Putamen (tissue), 1 donor: ENCODE data around the gene ATP6V1G1.

Source experiments
- DNase-seq: peaks from one replicate; pipeline ENCODE4 v3.0.0-alpha.2; 2016; ENCODE audit warnings: low spot score

The ATP6V1G1 gene

GRCh38 chr9:114612272-114612923 lies 24.8 kb downstream of the ATP6V1G1 start:
- DNase-seq = no peak

- DNase-seq = no peak
Measured at GRCh38 chr9:114613087-114613486, 25.5 kb downstream of the ATP6V1G1 start.

GRCh38 chr9:114613919-114614318 lies 26.4 kb downstream of the ATP6V1G1 start:
- no peak for DNase-seq

GRCh38 chr9:114614373-114614772 lies 26.8 kb downstream of the ATP6V1G1 start:
- no peak for DNase-seq

- peak; percentile 24 for DNase-seq
Measured at GRCh38 chr9:114616684-114617520, 29.3 kb downstream of the ATP6V1G1 start.

GRCh38 chr9:114619191-114619761 lies 31.7 kb downstream of the ATP6V1G1 start:
- DNase-seq = no peak

- DNase-seq = no peak
Measured at GRCh38 chr9:114621561-114621960, 34.0 kb downstream of the ATP6V1G1 start.

- DNase-seq = no peak
Measured at GRCh38 chr9:114621975-114622609, 34.5 kb downstream of the ATP6V1G1 start.

GRCh38 chr9:114624677-114625076 lies 37.1 kb downstream of the ATP6V1G1 start:
- no peak for DNase-seq

- no peak for DNase-seq
Measured at GRCh38 chr9:114626415-114627020, 38.9 kb downstream of the ATP6V1G1 start.

GRCh38 chr9:114627553-114627952 lies 40.0 kb downstream of the ATP6V1G1 start:
- DNase-seq = no peak

- no peak for DNase-seq
Measured at GRCh38 chr9:114629563-114630090, 42.1 kb downstream of the ATP6V1G1 start.

GRCh38 chr9:114631166-114631565 lies 43.6 kb downstream of the ATP6V1G1 start:
- DNase-seq = no peak

- no peak for DNase-seq
Measured at GRCh38 chr9:114633438-114634089, 46.0 kb downstream of the ATP6V1G1 start.

GRCh38 chr9:114634387-114634786 lies 46.8 kb downstream of the ATP6V1G1 start:
- no peak for DNase-seq

- DNase-seq = no peak
Measured at GRCh38 chr9:114638404-114638803, 50.8 kb downstream of the ATP6V1G1 start.

GRCh38 chr9:114641967-114642366 lies 54.4 kb downstream of the ATP6V1G1 start:
- DNase-seq = no peak

GRCh38 chr9:114643001-114643400 lies 55.4 kb downstream of the ATP6V1G1 start:
- no peak for DNase-seq

GRCh38 chr9:114643896-114644295 lies 56.3 kb downstream of the ATP6V1G1 start:
- no peak for DNase-seq
